Smooth muscle cell (in vitro differentiated cells): ENCODE data around the gene MICB. TPM values are rescaled to one million over a fixed set of nuclear protein-coding genes. Genes with fewer than 3 reads are reported as not detected.

ENCODE experiments used
- DNase-seq: peaks from one replicate; lab custom pipeline; 2025; ENCODE audit not compliant: unreplicated experiment; lab: John Stamatoyannopoulos, UW
- H2AFZ ChIP-seq: fragments of 200-600 bp; sonication (generic); 2 replicates; pipeline ENCODE4 v1.6.0; 2016; ENCODE audit warnings: antibody characterized with exemption, low read depth, mild to moderate bottlenecking
- H3F3A ChIP-seq: fragments of 200-600 bp; sonication (generic); 2 replicates; pipeline ENCODE4 v1.6.0; 2017; ENCODE audit warnings: antibody characterized with exemption, low read depth
- H3K27ac ChIP-seq: fragments of 200-600 bp; sonication (generic); 2 replicates; pipeline ENCODE4 v1.5.1; 2016; ENCODE audit warnings: low read depth, mild to moderate bottlenecking
- H3K27me3 ChIP-seq: fragments of 200-600 bp; sonication (generic); 2 replicates; pipeline ENCODE4 v1.6.1; 2016; ENCODE audit warnings: low read depth, mild to moderate bottlenecking
- H3K36me3 ChIP-seq: fragments of 200-600 bp; sonication (generic); 2 replicates; pipeline ENCODE4 v1.5.1; 2016; ENCODE audit warnings: low read depth
- H3K4me1 ChIP-seq: fragments of 200-600 bp; sonication (generic); 2 replicates; pipeline ENCODE4 v1.5.1; 2016; ENCODE audit warnings: low read depth
- H3K4me2 ChIP-seq: fragments of 200-600 bp; sonication (generic); 2 replicates; pipeline ENCODE4 v1.6.0; 2016; ENCODE audit warnings: mild to moderate bottlenecking
- H3K4me3 ChIP-seq: fragments of 200-600 bp; sonication (generic); 2 replicates; pipeline ENCODE4 v1.5.1; 2016; ENCODE audit warnings: mild to moderate bottlenecking
- H3K79me2 ChIP-seq: fragments of 200-600 bp; sonication (generic); 2 replicates; pipeline ENCODE4 v1.6.0; 2016; ENCODE audit warnings: low read depth, mild to moderate bottlenecking
- H3K9ac ChIP-seq: fragments of 200-600 bp; sonication (generic); 2 replicates; pipeline ENCODE4 v1.6.0; 2016; ENCODE audit warnings: low read depth
- H3K9me3 ChIP-seq: fragments of 200-600 bp; sonication (generic); replicated peaks from 2 replicates; pipeline ENCODE4 v1.5.1; 2016; ENCODE audit warnings: low read depth
- H4K20me1 ChIP-seq: fragments of 200-600 bp; sonication (generic); 2 replicates; pipeline ENCODE4 v1.6.0; 2016; ENCODE audit warnings: low read depth
- CTCF ChIP-seq: fragments of 200-600 bp; sonication (generic); IDR thresholded peaks from 2 replicates; pipeline ENCODE4 v1.5.1; 2017; ENCODE audit warnings: borderline replicate concordance, mild to moderate bottlenecking, antibody characterized with exemption; ENCODE audit not compliant: insufficient read depth, poor library complexity, severe bottlenecking
- WGBS: methylation state at CpG from one replicate; pipeline ENCODE4 v1.1.7; 2016; ENCODE audit warnings: low lambda C conversion rate; 5-methylcytosine and 5-hydroxymethylcytosine counted together
- polyA plus RNA-seq: library from polyadenylated mRNA; unstranded; fragments of >200 nt; fragmentation: Nextera tagmentation; extraction: Ambion mirVana; gene quantifications from 2 replicates; pipeline ENCODE4 v1.2.1, GENCODE V29; 2016
- total RNA-seq: library from RNA; depleted of rRNA; stranded (reverse); fragments of >200 nt; gene quantifications from 2 replicates; pipeline ENCODE4 v1.2.3, GENCODE V29; 2014

MICB gene
- total and polyA plus RNA-seq, 2 experiments from 2014 or later = 2.4 to 2.9 TPM

GRCh38 chr6:31465718-31466117 lies 32.2 kb upstream of the MICB start:
- H3K9ac ChIP-seq = no peak overlapping the region
- H4K20me1 ChIP-seq = no peaks in the 10 kb centered on the region
- H2AFZ ChIP-seq = no peak overlapping the region
- H3K27me3 ChIP-seq = no peaks in the 10 kb centered on the region
- H3K79me2 ChIP-seq = no peaks in the 10 kb centered on the region
- DNase-seq = no peak
- no peaks in the 10 kb centered on the region for H3K4me1 ChIP-seq
- 100% methylated on average over 5 of the region's 5 CpGs for WGBS
- no peak overlapping the region for H3K4me2 ChIP-seq
- no peaks in the 10 kb centered on the region for H3F3A ChIP-seq
- H3K36me3 ChIP-seq = no peaks in the 10 kb centered on the region
- no peak overlapping the region for H3K4me3 ChIP-seq
- H3K9me3 ChIP-seq = no peaks in the 10 kb centered on the region
- TF ChIP-seq CTCF = no peak
- H3K27ac ChIP-seq = no peak overlapping the region

GRCh38 chr6:31466466-31466865 lies 31.5 kb upstream of the MICB start:
- 80% methylated on average over 4 of the region's 4 CpGs for WGBS

GRCh38 chr6:31467151-31467550 lies 30.8 kb upstream of the MICB start:
- Histone ChIP-seq H3K4me1 (no peaks in the 10 kb centered on the region), H3K36me3 (no peaks in the 10 kb centered on the region), H4K20me1 (no peaks in the 10 kb centered on the region)

More at GRCh38 chr6:31466466-31466865, 31.5 kb upstream of the MICB start:
- Histone ChIP-seq H3K36me3 (no peaks in the 10 kb centered on the region), H3K9me3 (no peaks in the 10 kb centered on the region), H3K79me2 (no peaks in the 10 kb centered on the region), H3K4me3 (no peak overlapping the region), H3K27me3 (no peaks in the 10 kb centered on the region), H4K20me1 (no peaks in the 10 kb centered on the region), H3K9ac (no peak overlapping the region), H3K4me1 (no peaks in the 10 kb centered on the region), H3K27ac (no peak overlapping the region), H2AFZ (no peak overlapping the region), H3K4me2 (no peak overlapping the region), H3F3A (no peaks in the 10 kb centered on the region)
- no peak for DNase-seq
- TF ChIP-seq CTCF = no peak

More at GRCh38 chr6:31467151-31467550, 30.8 kb upstream of the MICB start:
- no peak overlapping the region for H2AFZ ChIP-seq
- TF ChIP-seq CTCF = no peak
- no peaks in the 10 kb centered on the region for H3K9me3 ChIP-seq
- no peak for DNase-seq
- H3K4me2 ChIP-seq = no peak overlapping the region
- H3K9ac ChIP-seq = no peak overlapping the region
- H3F3A ChIP-seq = no peaks in the 10 kb centered on the region
- H3K79me2 ChIP-seq = no peaks in the 10 kb centered on the region
- H3K27ac ChIP-seq = no peak overlapping the region
- no peaks in the 10 kb centered on the region for H3K27me3 ChIP-seq
- H3K4me3 ChIP-seq = no peak overlapping the region
- 83% methylated on average over 8 of the region's 8 CpGs for WGBS
